ENCODE measurements around the gene FAM117B.

The FAM117B gene

GRCh38 chr2:202815548-202816360 lies 181.0 kb downstream of the FAM117B start:
- Histone ChIP-seq H3K9me3 (ENCODE audit: insufficient read depth, low read length) (no peaks in the 10 kb centered on the region), H3K4me3 (ENCODE audit: insufficient read depth, low read length, poor library complexity, severe bottlenecking) (no peak overlapping the region), H3K9me2 (replicated peaks; ENCODE audit: insufficient read depth, low read length) (no peaks in the 10 kb centered on the region), H4K20me1 (ENCODE audit: low read depth, low read length) (no peaks in the 10 kb centered on the region), H3K36me3 (ENCODE audit: low read length) (no peaks in the 10 kb centered on the region), H3K4me2 (ENCODE audit: low read depth, low read length, poor library complexity, severe bottlenecking) (no peak overlapping the region), H3F3A (ENCODE audit: insufficient read depth) (no peaks in the 10 kb centered on the region), H3K79me2 (ENCODE audit: insufficient read depth, low read length) (no peaks in the 10 kb centered on the region), H2AFZ (ENCODE audit: low read depth, low read length, severe bottlenecking) (no peak overlapping the region), H3K27ac (ENCODE audit: low read depth, low read length) (no peak overlapping the region), H3K9ac (ENCODE audit: low read length) (no peak overlapping the region), H3K27me3 (ENCODE audit: low read length) (no peaks in the 10 kb centered on the region)
- TF ChIP-seq EZH2phosphoT487 (conservative IDR thresholded peaks at IDR 0.05; ENCODE audit: low read length) (no peak), CTCF (IDR thresholded peaks at IDR 0.05; ENCODE audit: insufficient read depth, low read length, poor library complexity, severe bottlenecking) (no peak)

GRCh38 chr2:202817771-202818170 lies 183.0 kb downstream of the FAM117B start:
- no peaks in the 10 kb centered on the region for H3K9me3 ChIP-seq (ENCODE audit: insufficient read depth, low read length)
- no peak overlapping the region for H2AFZ ChIP-seq (ENCODE audit: low read depth, low read length, severe bottlenecking)
- H3F3A ChIP-seq (ENCODE audit: insufficient read depth): no peaks in the 10 kb centered on the region
- H3K4me3 ChIP-seq (ENCODE audit: insufficient read depth, low read length, poor library complexity, severe bottlenecking): no peak overlapping the region
- H3K4me2 ChIP-seq (ENCODE audit: low read depth, low read length, poor library complexity, severe bottlenecking): no peak overlapping the region
- H3K27me3 ChIP-seq (ENCODE audit: low read length): no peaks in the 10 kb centered on the region
- no peak overlapping the region for H3K9ac ChIP-seq (ENCODE audit: low read length)
- TF ChIP-seq CTCF (IDR thresholded peaks at IDR 0.05; ENCODE audit: insufficient read depth, low read length, poor library complexity, severe bottlenecking) (no peak), EZH2phosphoT487 (conservative IDR thresholded peaks at IDR 0.05; ENCODE audit: low read length) (no peak)
- H4K20me1 ChIP-seq (ENCODE audit: low read depth, low read length): no peaks in the 10 kb centered on the region
- H3K9me2 ChIP-seq (replicated peaks; ENCODE audit: insufficient read depth, low read length): no peaks in the 10 kb centered on the region
- no peaks in the 10 kb centered on the region for H3K79me2 ChIP-seq (ENCODE audit: insufficient read depth, low read length)
- no peak overlapping the region for H3K27ac ChIP-seq (ENCODE audit: low read depth, low read length)
- no peaks in the 10 kb centered on the region for H3K36me3 ChIP-seq (ENCODE audit: low read length)

GRCh38 chr2:202818321-202818720 lies 183.6 kb downstream of the FAM117B start:
- no peaks in the 10 kb centered on the region for H3K9me3 ChIP-seq (ENCODE audit: insufficient read depth, low read length)
- no peaks in the 10 kb centered on the region for H3K9me2 ChIP-seq (replicated peaks; ENCODE audit: insufficient read depth, low read length)
- no peak overlapping the region for H3K4me3 ChIP-seq (ENCODE audit: insufficient read depth, low read length, poor library complexity, severe bottlenecking)
- H3K79me2 ChIP-seq (ENCODE audit: insufficient read depth, low read length): no peaks in the 10 kb centered on the region
- H3K27me3 ChIP-seq (ENCODE audit: low read length): no peaks in the 10 kb centered on the region
- H3K36me3 ChIP-seq (ENCODE audit: low read length): no peaks in the 10 kb centered on the region
- H3K27ac ChIP-seq (ENCODE audit: low read depth, low read length): no peak overlapping the region
- no peaks in the 10 kb centered on the region for H4K20me1 ChIP-seq (ENCODE audit: low read depth, low read length)
- TF ChIP-seq EZH2phosphoT487 (conservative IDR thresholded peaks at IDR 0.05; ENCODE audit: low read length): no peak
- TF ChIP-seq CTCF (IDR thresholded peaks at IDR 0.05; ENCODE audit: insufficient read depth, low read length, poor library complexity, severe bottlenecking): no peak
- H3K9ac ChIP-seq (ENCODE audit: low read length): no peak overlapping the region
- H3K4me2 ChIP-seq (ENCODE audit: low read depth, low read length, poor library complexity, severe bottlenecking): no peak overlapping the region
- H2AFZ ChIP-seq (ENCODE audit: low read depth, low read length, severe bottlenecking): no peak overlapping the region
- no peaks in the 10 kb centered on the region for H3F3A ChIP-seq (ENCODE audit: insufficient read depth)
